ENCODE measurements around the gene PIK3C2G. TPM values are rescaled to one million over a fixed set of nuclear protein-coding genes. Genes with fewer than 3 reads are reported as not detected.

PIK3C2G gene
- not detected for total RNA-seq

- no peak for DNase-seq (ENCODE audit: low spot score in 2 of 2)
- Histone ChIP-seq H3K36me3 (no peaks in the 10 kb centered on the region), H3K9me3 (no peaks in the 10 kb centered on the region), H3K27ac (no peak within 1 kb of the TSS), H3K27me3 (no peaks in the 10 kb centered on the region), H3K4me1 (no peaks in the 10 kb centered on the region), H3K4me3 (no peak within 1 kb of the TSS)
- TF ChIP-seq CTCF (IDR thresholded peaks at IDR 0.05) = no peak
- intact Hi-C loops (cut with DNase I) = no loop called here
Observed at GRCh38 chr12:18261273-18261672, at the start of gene PIK3C2G. Gene PIK3C2G, plus strand, starts transcription at chr12:18261518. Its CDS starts 20,564 bp downstream, at chr12:18282082.

- DNase-seq (ENCODE audit: low spot score in 2 of 2) = no peak
- H3K27ac ChIP-seq = no peak overlapping the region
- intact Hi-C loops (cut with DNase I) = no loop called here
- no peak for TF ChIP-seq CTCF (IDR thresholded peaks at IDR 0.05)
- no peaks in the 10 kb centered on the region for H3K27me3 ChIP-seq
- H3K4me3 ChIP-seq = no peak overlapping the region
- H3K4me1 ChIP-seq = no peaks in the 10 kb centered on the region
- H3K36me3 ChIP-seq = no peaks in the 10 kb centered on the region
- H3K9me3 ChIP-seq = no peaks in the 10 kb centered on the region
Observed at GRCh38 chr12:18217966-18218365, 43.4 kb upstream of the PIK3C2G start.

GRCh38 chr12:18221726-18222125, 39.6 kb upstream of the PIK3C2G start:
- Histone ChIP-seq H3K36me3 (no peaks in the 10 kb centered on the region), H3K4me1 (no peaks in the 10 kb centered on the region), H3K9me3 (no peaks in the 10 kb centered on the region), H3K27ac (no peak overlapping the region), H3K4me3 (no peak overlapping the region), H3K27me3 (no peaks in the 10 kb centered on the region)
- TF ChIP-seq CTCF (IDR thresholded peaks at IDR 0.05) = no peak
- DNase-seq (ENCODE audit: low spot score in 2 of 2) = no peak
- intact Hi-C loops (cut with DNase I) = no loop called here

GRCh38 chr12:18222699-18223098, 38.6 kb upstream of the PIK3C2G start:
- TF ChIP-seq CTCF (IDR thresholded peaks at IDR 0.05) = no peak
- Histone ChIP-seq H3K27me3 (no peaks in the 10 kb centered on the region), H3K27ac (no peak overlapping the region), H3K4me1 (no peaks in the 10 kb centered on the region), H3K4me3 (no peak overlapping the region), H3K36me3 (no peaks in the 10 kb centered on the region), H3K9me3 (no peaks in the 10 kb centered on the region)
- DNase-seq (ENCODE audit: low spot score in 2 of 2) = no peak
- intact Hi-C loops (cut with DNase I) = no loop called here

- no peaks in the 10 kb centered on the region for H3K4me1 ChIP-seq
- no peaks in the 10 kb centered on the region for H3K36me3 ChIP-seq
- H3K9me3 ChIP-seq = no peaks in the 10 kb centered on the region
- intact Hi-C loops (cut with DNase I) = loop anchor here (5.0 kb wide), 1 partner anchor 87 kb away; no protein-coding TSS in a partner anchor
- no peaks in the 10 kb centered on the region for H3K27me3 ChIP-seq
- TF ChIP-seq CTCF (IDR thresholded peaks at IDR 0.05) = peak in 2 of 3 experiments; percentile 18 to 22
- H3K4me3 ChIP-seq = no peak overlapping the region
- H3K27ac ChIP-seq = no peak overlapping the region
- DNase-seq (ENCODE audit: low spot score in 2 of 2) = no peak
Observed at GRCh38 chr12:18224745-18225144, 36.6 kb upstream of the PIK3C2G start.

GRCh38 chr12:18239526-18239925, 21.8 kb upstream of the PIK3C2G start:
- DNase-seq (ENCODE audit: low spot score in 2 of 2) = no peak
- Histone ChIP-seq H3K27me3 (no peaks in the 10 kb centered on the region), H3K4me1 (no peaks in the 10 kb centered on the region), H3K36me3 (no peaks in the 10 kb centered on the region), H3K9me3 (peaks cover 0 to 9% of the 10 kb centered on the region in 2 donors), H3K4me3 (no peak overlapping the region), H3K27ac (no peak overlapping the region)
- TF ChIP-seq CTCF (IDR thresholded peaks at IDR 0.05) = no peak
- intact Hi-C loops (cut with DNase I) = no loop called here
